Mesenchymal stem cell (in vitro differentiated cells and primary cell): ENCODE data around the gene SUPV3L1.
"Not testable (repeated sequence)": the region's sequence is repeated elsewhere in the genome, so short reads cannot be mapped to it uniquely, and the experiment has no call there.

ENCODE experiments used
- DNase-seq: peaks from one replicate; pipeline ENCODE4 v3.0.0-alpha.2; 2013
- H2AFZ ChIP-seq: one replicate; pipeline ENCODE4 v1.6.1; 2013; ENCODE audit warnings: low read depth, mild to moderate bottlenecking, control low read depth, inconsistent platforms, low read length, moderate library complexity
- H2AK5ac ChIP-seq: 2 replicates; pipeline ENCODE4 v1.6.1; 2013; ENCODE audit warnings: low read length, moderate library complexity, mild to moderate bottlenecking, inconsistent platforms; ENCODE audit not compliant: severe bottlenecking
- H2BK120ac ChIP-seq: one replicate; pipeline ENCODE4 v1.6.1; 2013; ENCODE audit warnings: low read depth, mild to moderate bottlenecking, inconsistent platforms, low read length, moderate library complexity
- H2BK12ac ChIP-seq, 2 experiments: one replicate each; pipeline ENCODE4 v1.6.1; 2013; ENCODE audit warnings: inconsistent platforms in 2 of 2, low read length in 2 of 2, mild to moderate bottlenecking in 2 of 2, moderate library complexity in 2 of 2, control low read depth in 1 of 2
- H2BK15ac ChIP-seq: one replicate; pipeline ENCODE4 v1.6.1; 2013; ENCODE audit warnings: mild to moderate bottlenecking, low read depth, inconsistent platforms; ENCODE audit not compliant: poor library complexity, severe bottlenecking
- H2BK5ac ChIP-seq: 2 replicates; pipeline ENCODE4 v1.6.1; 2013; ENCODE audit warnings: low read depth, mild to moderate bottlenecking, low read length, control low read depth, inconsistent platforms; ENCODE audit not compliant: poor library complexity, severe bottlenecking
- H3K14ac ChIP-seq, 2 experiments: one replicate each; pipeline ENCODE4 v1.6.1; 2013; ENCODE audit warnings: inconsistent platforms in 2 of 2, low read length in 2 of 2, control low read depth in 1 of 2, mild to moderate bottlenecking in 1 of 2, moderate library complexity in 1 of 2
- H3K18ac ChIP-seq, 2 experiments: one replicate each; pipeline ENCODE4 v1.6.1; 2013; ENCODE audit warnings: inconsistent platforms in 2 of 2, low read length in 2 of 2, control low read depth in 1 of 2, low read depth in 1 of 2, mild to moderate bottlenecking in 1 of 2
- H3K23ac ChIP-seq, 2 experiments: one replicate each; pipeline ENCODE4 v1.6.1; 2013; ENCODE audit warnings: inconsistent platforms in 2 of 2, low read length in 2 of 2, mild to moderate bottlenecking in 2 of 2, moderate library complexity in 2 of 2, control low read depth in 1 of 2
- H3K27ac ChIP-seq: 2 replicates; pipeline ENCODE4 v1.5.1; 2013; ENCODE audit warnings: mild to moderate bottlenecking, moderate library complexity, low read length, control low read depth, inconsistent platforms; ENCODE audit not compliant: poor library complexity, severe bottlenecking
- H3K27me3 ChIP-seq, 2 experiments: 2 replicates each; pipeline versions ENCODE4 v1.6.1 to v1.7.0; 2013; ENCODE audit warnings: low read length in 2 of 2, mild to moderate bottlenecking in 2 of 2, moderate library complexity in 2 of 2, control low read depth in 1 of 2, inconsistent platforms in 1 of 2; ENCODE audit not compliant: control insufficient read depth in 1 of 2, insufficient read depth in 1 of 2
- H3K36me3 ChIP-seq, 2 experiments: 2 replicates each; pipeline versions ENCODE4 v1.6.1 to v1.7.0; 2013; ENCODE audit warnings: low read length in 2 of 2, control low read depth in 1 of 2, inconsistent platforms in 1 of 2, low read depth in 1 of 2, mild to moderate bottlenecking in 1 of 2; ENCODE audit not compliant: insufficient read depth in 2 of 2, control insufficient read depth in 1 of 2
- H3K4ac ChIP-seq, 2 experiments: one replicate each; pipeline ENCODE4 v1.6.1; 2013; ENCODE audit warnings: inconsistent platforms in 2 of 2, low read length in 2 of 2, mild to moderate bottlenecking in 2 of 2, moderate library complexity in 2 of 2, control low read depth in 1 of 2, low read depth in 1 of 2
- H3K4me1 ChIP-seq: 2 replicates; pipeline ENCODE4 v1.6.1; 2013; ENCODE audit warnings: low read depth, low read length, control low read depth; ENCODE audit not compliant: control insufficient read depth, insufficient read depth
- H3K4me2 ChIP-seq: 2 replicates; pipeline ENCODE4 v1.6.1; 2013; ENCODE audit warnings: low read length, mild to moderate bottlenecking, inconsistent platforms; ENCODE audit not compliant: poor library complexity, severe bottlenecking
- H3K4me3 ChIP-seq, 2 experiments: 2 replicates each; pipeline versions ENCODE4 v1.5.1 to v1.7.0; 2013; ENCODE audit warnings: low read length in 2 of 2, mild to moderate bottlenecking in 2 of 2, control low read depth in 1 of 2, low read depth in 1 of 2; ENCODE audit not compliant: insufficient read depth in 1 of 2
- H3K79me1 ChIP-seq: replicated peaks from 2 replicates; pipeline ENCODE4 v1.6.1; 2013; ENCODE audit warnings: mild to moderate bottlenecking, control low read depth, low read length, inconsistent platforms; ENCODE audit not compliant: poor library complexity, severe bottlenecking
- H3K9ac ChIP-seq: 2 replicates; pipeline ENCODE4 v1.7.0; 2013; ENCODE audit warnings: mild to moderate bottlenecking, low read length, moderate library complexity
- H3K9me3 ChIP-seq: 2 replicates; pipeline ENCODE4 v1.7.0; 2013; ENCODE audit warnings: mild to moderate bottlenecking, low read length; ENCODE audit not compliant: control insufficient read depth
- H4K8ac ChIP-seq: one replicate; pipeline ENCODE4 v1.6.1; 2013; ENCODE audit warnings: inconsistent platforms, mild to moderate bottlenecking, low read length, moderate library complexity
- H4K91ac ChIP-seq: one replicate; pipeline ENCODE4 v1.6.1; 2013; ENCODE audit warnings: mild to moderate bottlenecking, low read length, inconsistent platforms
- whole genome bisulfite sequencing: methylation state at CpG from one replicate; pipeline ENCODE4 v1.1.7; 2013; ENCODE audit warnings: mixed read lengths; 5-methylcytosine and 5-hydroxymethylcytosine counted together

The SUPV3L1 gene

GRCh38 chr10:69247313-69247710 lies 67.3 kb downstream of the SUPV3L1 start:
- H3K27ac ChIP-seq, result no peak overlapping the region
- no peaks in the 10 kb centered on the region for H3K4me1 ChIP-seq

DNA sequence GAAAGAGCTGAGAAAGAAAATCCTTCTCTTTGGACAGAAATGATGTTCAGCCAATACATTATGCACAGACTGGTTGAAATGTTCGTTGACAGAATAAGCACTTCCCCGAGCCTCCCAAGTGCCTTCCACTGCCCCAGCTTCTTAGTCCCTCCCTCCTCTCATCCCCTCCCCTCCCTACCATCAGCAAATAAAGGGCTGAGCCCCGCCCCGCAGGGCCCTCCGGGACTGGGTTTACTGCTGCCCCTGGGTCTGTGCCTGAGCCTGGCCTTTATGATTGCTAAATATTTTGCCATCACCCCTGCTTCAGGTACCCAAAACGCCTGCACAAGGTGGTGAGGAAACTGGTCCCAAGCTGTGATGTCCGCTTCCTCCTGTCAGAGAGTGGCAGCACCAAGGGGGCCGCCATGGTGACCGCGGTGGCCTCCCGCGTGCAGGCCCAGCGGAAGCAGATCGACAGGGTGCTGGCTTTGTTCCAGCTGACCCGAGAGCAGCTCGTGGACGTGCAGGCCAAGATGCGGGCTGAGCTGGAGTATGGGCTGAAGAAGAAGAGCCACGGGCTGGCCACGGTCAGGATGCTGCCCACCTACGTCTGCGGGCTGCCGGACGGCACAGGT lies 68.2 kb downstream of the SUPV3L1 start:
- Histone ChIP-seq H3K9me3 (no peaks in the 10 kb centered on the region), H2AK5ac (no peak overlapping the region), H3K4ac (no peak overlapping the region), H3K4me1 (no peaks in the 10 kb centered on the region), H3K14ac (peak overlapping the region in 1 of 2 experiments; percentile 10), H3K4me3 (no peak overlapping the region), H3K27ac (no peak overlapping the region), H2AFZ (no peak overlapping the region), H2BK12ac (no peak overlapping the region), H3K4me2 (no peak overlapping the region), H2BK120ac (no peak overlapping the region), H3K36me3 (peaks cover 0 to 55% of the 10 kb centered on the region in 2 experiments), H3K79me1 (no peaks in the 10 kb centered on the region), H3K27me3 (no peaks in the 10 kb centered on the region), H2BK15ac (no peak overlapping the region), H3K23ac (no peak overlapping the region), H4K8ac (no peak overlapping the region), H3K18ac (no peak overlapping the region), H4K91ac (no peak overlapping the region), H3K9ac (no peak overlapping the region), H2BK5ac (no peak overlapping the region)
- 83% methylated on average over 24 of the region's 24 CpGs for WGBS
- DNase-seq, result no peak

More at GRCh38 chr10:69247313-69247710, 67.3 kb downstream of the SUPV3L1 start:
- Histone ChIP-seq H4K8ac (no peak overlapping the region), H3K79me1 (no peaks in the 10 kb centered on the region), H3K27me3 (no peaks in the 10 kb centered on the region), H2BK5ac (no peak overlapping the region), H2BK12ac (no peak overlapping the region), H3K4ac (no peak overlapping the region), H3K9me3 (no peaks in the 10 kb centered on the region), H2AK5ac (no peak overlapping the region), H3K9ac (no peak overlapping the region), H2BK15ac (no peak overlapping the region), H3K23ac (no peak overlapping the region), H4K91ac (no peak overlapping the region), H3K14ac (no peak overlapping the region), H2BK120ac (no peak overlapping the region), H3K4me2 (no peak overlapping the region), H3K4me3 (no peak overlapping the region), H3K18ac (no peak overlapping the region), H2AFZ (no peak overlapping the region), H3K36me3 (peaks cover 0 to 52% of the 10 kb centered on the region in 2 experiments)
- WGBS, result 95% methylated on average over 13 of the region's 13 CpGs
- DNase-seq, result no peak

DNA sequence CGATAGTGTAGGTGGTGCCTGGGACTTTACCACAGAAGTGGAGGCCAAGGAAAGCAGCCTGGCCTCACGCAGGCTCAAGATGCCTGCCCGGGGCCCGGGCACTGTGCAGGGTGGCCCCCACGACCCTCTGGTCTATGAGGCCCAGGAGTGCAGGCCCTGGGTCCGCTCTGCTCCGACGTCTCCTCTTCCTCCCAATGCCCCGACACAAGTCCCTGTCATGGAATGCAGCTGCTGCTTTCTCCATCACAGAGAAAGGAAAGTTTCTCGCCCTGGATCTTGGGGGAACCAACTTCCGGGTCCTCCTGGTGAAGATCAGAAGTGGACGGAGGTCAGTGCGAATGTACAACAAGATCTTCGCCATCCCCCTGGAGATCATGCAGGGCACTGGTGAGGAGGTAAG lies 70.0 kb downstream of the SUPV3L1 start:
- Histone ChIP-seq H2AFZ (no peak overlapping the region), H3K4me1 (no peaks in the 10 kb centered on the region), H3K4me2 (no peak overlapping the region), H2AK5ac (no peak overlapping the region), H3K27ac (no peak overlapping the region), H2BK15ac (no peak overlapping the region), H3K23ac (no peak overlapping the region), H3K14ac (peak overlapping the region in 1 of 2 experiments; percentile 58), H4K91ac (no peak overlapping the region), H3K79me1 (no peaks in the 10 kb centered on the region), H3K4ac (no peak overlapping the region), H3K9me3 (no peaks in the 10 kb centered on the region), H3K36me3 (peaks cover 0 to 55% of the 10 kb centered on the region in 2 experiments), H3K18ac (no peak overlapping the region), H2BK5ac (no peak overlapping the region), H2BK12ac (no peak overlapping the region), H2BK120ac (no peak overlapping the region), H4K8ac (no peak overlapping the region), H3K9ac (no peak overlapping the region), H3K4me3 (no peak overlapping the region), H3K27me3 (no peaks in the 10 kb centered on the region)
- WGBS, result 96% methylated on average over 14 of the region's 14 CpGs
- no peak for DNase-seq

DNA sequence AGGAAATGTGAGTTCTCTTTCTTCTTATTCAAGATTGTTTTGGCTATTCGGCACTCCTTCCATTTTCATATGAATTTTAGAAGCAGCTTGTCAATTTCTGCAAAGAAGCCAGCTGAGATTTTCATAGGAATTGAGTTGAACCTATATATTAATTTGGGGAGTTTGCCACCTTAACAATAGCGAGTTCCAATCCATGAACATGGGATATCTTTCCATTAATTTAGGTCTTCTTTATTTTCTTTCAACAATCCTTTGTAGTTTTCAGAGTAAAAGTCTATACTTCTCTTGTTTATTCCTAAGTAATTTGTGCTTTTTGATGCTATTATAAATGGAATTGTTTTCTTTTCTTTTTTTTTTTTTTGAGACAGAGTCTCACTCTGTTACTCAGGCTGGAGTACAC lies 71.4 kb downstream of the SUPV3L1 start:
- H4K91ac ChIP-seq, H2AK5ac ChIP-seq, H3K4me1 ChIP-seq, H2BK15ac ChIP-seq, H3K14ac ChIP-seq, H3K27me3 ChIP-seq, H3K79me1 ChIP-seq, H2AFZ ChIP-seq, H2BK120ac ChIP-seq, H3K23ac ChIP-seq, DNase-seq, H3K9me3 ChIP-seq, H4K8ac ChIP-seq, H3K4ac ChIP-seq, H3K4me3 ChIP-seq, H3K4me2 ChIP-seq, H3K9ac ChIP-seq, H3K27ac ChIP-seq, H2BK5ac ChIP-seq, H2BK12ac ChIP-seq, H3K18ac ChIP-seq: not testable (repeated sequence)
- peaks cover 0 to 50% of the 10 kb centered on the region in 2 experiments for H3K36me3 ChIP-seq
- no CpG with 5 or more reads among the region's 2 CpGs for WGBS
